GM19467 (cell line): ENCODE results near the gene LMF1.
"Not testable (repeated sequence)": the region's sequence is repeated elsewhere in the genome, so short reads cannot be mapped to it uniquely, and the experiment has no call there.

ENCODE experiments used
- ATAC-seq: cut with Tn5 transposase; IDR thresholded peaks from one replicate; pipeline ENCODE4 v1.9.1; 2021; ENCODE audit warnings: mild to moderate bottlenecking, moderate library complexity; ENCODE audit not compliant: unreplicated experiment

The LMF1 gene

DNA sequence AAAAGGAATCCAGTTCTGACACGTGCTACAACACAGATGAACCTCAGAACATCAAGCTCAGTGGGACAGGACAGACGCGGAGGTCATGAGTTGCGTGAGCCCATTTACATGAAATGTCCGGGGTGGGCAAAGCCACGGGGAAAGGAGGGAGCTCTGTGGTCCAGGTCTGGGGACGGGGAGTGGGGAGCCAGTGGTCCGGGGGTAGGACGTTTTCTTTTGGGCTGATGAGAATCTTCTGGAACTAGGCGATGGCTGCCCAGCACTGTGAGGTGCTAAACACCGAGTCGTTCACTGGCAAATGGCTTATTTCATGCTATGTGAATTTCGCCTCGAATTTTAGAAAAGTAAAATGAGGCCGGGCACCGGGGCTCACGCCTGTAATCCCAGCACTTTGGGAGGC lies 2.6 kb upstream of the LMF1 start:
- no peak for ATAC-seq

DNA sequence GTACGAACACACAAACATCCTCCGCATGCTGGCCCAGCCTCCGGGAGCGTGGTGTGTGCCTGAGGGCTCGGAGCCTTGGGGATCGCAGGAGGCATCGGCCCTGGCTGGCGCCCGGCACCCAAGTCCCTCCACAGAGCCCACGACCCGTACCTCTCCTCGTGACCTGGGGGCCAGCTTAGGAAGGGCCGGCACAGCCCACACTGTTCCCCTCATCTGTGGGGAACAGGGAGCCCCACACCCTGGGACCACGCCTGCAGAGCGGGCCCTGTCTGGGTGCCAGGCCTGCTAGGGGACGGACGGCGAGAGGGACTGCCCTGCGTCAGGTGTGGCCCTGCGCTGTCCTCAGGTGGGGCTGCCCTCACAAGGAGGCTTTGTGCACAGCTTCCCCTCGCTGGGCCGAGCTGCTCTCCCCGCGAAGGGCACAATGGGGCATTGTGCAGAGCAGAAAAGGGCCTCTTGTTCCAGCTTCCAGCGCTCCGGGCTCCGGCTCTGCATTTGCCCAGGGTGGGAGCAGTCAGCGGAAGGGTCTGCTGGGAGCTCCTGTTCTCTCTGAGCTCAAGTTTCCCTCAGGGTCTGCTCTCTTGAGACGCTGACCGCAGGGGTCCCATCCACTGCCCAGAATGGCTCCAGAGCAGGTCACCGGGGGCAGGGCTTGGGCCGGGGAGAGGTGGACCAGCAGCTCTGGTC lies 1.7 kb upstream of the LMF1 start:
- ATAC-seq = no peak

- no peak for ATAC-seq
Measured at GRCh38 chr16:971981-972315, 1.2 kb upstream of the LMF1 start.

GRCh38 chr16:971582-971905 lies 760 bp upstream of the LMF1 start:
- no peak for ATAC-seq

- no peak for ATAC-seq
Measured at GRCh38 chr16:970386-970765, 408 bp downstream of the LMF1 start.

GRCh38 chr16:969508-970385 lies 1.0 kb downstream of the LMF1 start:
- ATAC-seq = no peak

DNA sequence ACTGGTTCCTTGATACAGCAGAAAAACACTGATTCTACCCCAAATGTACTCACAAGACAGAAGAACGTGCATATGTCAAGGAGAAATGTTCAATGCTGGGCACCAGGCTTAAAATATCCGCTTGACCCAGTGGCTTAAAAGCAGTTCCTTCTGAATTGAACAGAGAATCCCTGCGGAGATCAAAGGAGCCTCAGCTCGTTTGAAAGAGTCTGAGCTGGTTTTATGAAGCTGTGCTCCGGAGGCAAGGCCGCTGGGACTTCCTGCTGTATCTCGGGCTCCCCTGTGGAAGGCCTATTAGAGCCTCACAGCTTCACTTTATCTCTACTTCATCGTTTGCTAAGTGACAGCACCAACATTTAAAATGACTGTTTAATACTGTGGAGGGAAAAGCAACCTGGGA lies 2.2 kb downstream of the LMF1 start:
- no peak for ATAC-seq

- ATAC-seq = no peak
Measured at GRCh38 chr16:967546-968295, 3.1 kb downstream of the LMF1 start.

- ATAC-seq = no peak
Measured at GRCh38 chr16:967077-967541, 3.7 kb downstream of the LMF1 start.

- no peak for ATAC-seq
Measured at GRCh38 chr16:966505-966904, 4.3 kb downstream of the LMF1 start.

DNA sequence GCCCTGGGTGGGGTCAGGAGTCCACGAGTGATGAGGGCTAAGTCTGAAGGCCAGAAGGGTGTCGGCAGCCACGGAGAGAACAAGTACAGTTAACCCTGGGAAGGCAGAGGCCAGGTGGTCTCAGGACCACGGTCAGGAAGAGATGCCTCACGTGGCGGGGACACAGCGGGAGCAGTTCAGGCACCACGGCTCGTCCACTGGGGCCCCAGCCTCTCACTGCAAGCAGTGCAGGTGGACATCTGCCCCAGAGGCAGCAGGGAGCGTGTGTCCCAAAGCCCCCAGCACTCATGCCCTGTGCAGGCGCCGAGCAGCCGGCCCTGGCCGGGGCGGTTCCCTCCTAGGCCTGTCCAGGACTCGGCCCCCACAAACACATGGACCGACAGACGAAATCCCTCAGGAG lies 4.7 kb downstream of the LMF1 start:
- ATAC-seq = no peak

- ATAC-seq = no peak
Measured at GRCh38 chr16:965487-965886, 5.3 kb downstream of the LMF1 start.

GRCh38 chr16:965036-965395 lies 5.8 kb downstream of the LMF1 start:
- no peak for ATAC-seq

DNA sequence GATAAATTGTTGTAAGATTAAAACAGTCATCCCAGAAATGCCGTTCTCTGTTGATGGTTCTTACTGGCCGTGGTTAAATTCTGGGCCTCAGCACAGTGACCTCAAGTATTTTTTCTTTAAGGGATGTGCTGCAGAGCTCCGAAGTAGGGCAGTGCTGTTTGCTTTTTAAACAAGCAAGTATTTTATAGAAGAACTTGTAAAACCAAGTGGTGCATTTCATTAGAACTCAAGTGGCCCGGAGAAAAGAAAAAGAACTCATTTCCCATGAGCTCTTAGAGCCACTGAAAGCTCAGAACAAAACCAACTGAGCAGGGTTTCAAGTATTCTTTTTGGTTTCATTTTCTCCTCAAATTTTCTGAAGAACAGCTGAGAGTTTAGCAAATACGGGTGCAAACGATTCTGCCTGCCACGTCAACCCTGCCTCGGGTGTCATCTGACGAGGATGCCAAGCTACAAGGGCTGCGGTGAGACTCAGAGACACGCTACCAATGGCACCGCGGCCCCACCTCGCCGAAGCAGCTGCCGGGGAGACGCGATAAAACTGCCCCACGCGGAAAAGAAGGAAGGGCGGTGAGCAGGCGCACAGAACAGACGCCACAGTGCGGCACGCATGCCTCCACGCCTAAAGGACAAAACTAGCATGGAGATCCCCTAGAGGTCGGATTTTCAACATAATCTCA lies 6.3 kb downstream of the LMF1 start:
- ATAC-seq = no peak

DNA sequence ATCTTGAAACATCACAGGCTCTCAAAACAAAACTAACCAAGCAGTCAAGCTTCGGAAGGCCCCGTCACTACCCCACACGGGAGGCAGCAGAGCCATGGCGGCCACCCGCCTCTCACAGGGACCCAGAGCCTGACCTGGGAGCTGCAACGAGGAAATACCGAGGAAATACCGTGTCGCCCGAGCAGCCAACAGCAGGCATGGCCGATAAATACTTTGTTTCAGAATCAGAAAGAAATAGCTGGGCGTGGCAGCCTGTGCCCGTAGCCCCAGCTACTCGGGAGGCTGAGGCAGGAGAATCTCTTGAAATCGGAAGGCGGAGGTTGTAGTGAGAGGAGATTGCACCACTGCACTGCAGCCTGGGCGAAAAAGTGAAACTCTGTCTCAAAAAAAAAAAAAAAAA lies 6.9 kb downstream of the LMF1 start:
- ATAC-seq = no peak

DNA sequence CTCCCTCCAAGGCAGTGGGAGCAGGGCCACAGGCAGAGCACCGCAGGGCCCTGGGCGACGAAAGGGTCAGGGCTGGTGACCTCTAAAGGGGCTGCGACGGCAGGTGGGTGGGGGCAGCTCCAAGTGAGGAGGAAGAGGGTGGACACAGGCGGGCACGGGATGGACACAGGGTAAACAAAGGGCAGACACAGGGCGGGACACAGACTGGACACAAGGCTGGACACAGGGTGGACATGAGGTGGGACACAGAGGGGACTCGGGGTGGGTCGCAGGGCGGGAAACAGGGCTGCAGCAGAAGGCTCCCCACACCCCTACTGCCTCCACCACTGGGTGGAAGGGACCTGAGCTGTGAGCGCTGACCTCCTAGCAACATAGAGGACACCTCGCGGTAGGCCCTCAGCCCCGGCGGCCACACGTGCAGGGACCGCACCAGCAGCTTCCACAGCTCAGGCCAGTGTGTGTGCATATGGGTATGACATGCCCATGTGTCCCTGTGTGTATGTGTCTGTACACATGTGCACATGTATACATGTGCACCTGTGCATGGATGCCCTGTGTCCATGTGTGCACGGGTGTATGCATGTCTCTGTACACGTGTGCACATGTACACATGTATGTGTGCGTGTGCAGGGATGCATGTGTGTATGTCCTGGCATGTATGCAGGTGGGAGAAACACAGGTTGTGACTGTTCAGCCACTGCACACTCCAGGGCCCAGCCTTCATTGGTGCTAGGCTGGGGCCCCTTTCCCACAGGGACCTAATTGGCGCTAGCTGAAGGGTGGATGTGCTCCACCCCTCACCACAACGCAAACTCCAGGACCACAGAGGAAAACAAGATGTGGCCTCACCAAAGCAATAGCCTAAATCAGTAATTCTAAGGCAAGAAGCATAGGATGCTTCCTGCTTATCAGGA lies 7.6 kb downstream of the LMF1 start:
- ATAC-seq = no peak

- ATAC-seq = no peak
Measured at GRCh38 chr16:962366-962765, 8.4 kb downstream of the LMF1 start.

- ATAC-seq = no peak
Measured at GRCh38 chr16:959232-960040, 11.3 kb downstream of the LMF1 start.

DNA sequence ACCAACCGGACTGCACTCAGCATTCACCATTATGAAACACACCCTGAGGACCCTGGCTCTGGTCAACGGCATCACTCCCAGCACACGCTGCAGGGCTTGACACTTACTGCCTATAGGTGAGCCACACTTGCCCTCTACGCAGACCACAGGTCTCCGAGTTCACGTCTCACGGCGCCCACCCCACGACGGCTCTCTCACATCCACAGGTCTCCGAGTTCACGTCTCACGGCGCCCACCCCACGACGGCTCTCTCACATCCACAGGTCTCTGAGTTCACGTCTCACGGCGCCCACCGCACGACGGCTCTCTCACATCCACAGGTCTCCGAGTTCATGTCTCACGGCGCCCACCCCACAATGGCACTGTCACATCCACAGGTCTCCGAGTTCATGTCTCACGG lies 15.0 kb downstream of the LMF1 start:
- not testable (repeated sequence) for ATAC-seq

DNA sequence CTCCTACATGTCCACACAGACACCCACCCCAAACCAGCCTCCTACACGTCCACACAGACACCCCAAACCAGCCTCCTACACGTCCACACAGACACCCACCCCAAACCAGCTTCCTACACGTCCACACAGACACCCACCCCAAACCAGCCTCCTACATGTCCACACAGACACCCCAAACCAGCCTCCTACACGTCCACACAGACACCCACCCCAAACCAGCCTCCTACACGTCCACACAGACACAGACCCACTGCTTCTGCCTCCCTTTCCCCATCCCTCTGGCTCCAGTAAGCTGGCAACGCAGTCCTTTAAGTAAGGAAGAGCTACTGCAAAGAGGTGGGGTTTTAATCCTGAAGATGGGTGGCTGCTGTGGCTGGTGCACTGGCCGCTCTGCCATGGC lies 17.0 kb downstream of the LMF1 start:
- not testable (repeated sequence) for ATAC-seq
